Measurements from ENCODE around the gene ZBTB7C.

The ZBTB7C gene

DNA sequence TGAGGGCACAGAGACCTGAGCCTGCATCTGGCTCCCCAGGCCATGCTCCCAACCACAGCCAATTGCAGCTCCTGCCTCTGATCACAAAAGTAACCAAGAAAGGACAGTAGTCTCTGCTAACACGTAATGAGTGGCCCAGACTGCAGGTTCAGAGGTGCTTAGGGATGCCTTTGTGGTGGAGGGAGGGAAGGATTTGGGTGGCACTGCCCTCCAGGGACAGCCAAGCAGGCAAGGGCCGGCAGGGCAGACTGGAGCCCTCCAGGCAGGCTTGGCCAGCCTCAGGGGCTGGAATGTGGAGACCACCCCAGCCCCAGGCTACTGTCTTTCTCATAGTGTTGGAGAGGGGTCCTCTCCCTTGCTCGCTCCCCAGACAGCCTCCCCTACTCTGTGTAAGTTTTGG lies 364.2 kb downstream of the ZBTB7C start:
- DNase-seq: no peak

DNA sequence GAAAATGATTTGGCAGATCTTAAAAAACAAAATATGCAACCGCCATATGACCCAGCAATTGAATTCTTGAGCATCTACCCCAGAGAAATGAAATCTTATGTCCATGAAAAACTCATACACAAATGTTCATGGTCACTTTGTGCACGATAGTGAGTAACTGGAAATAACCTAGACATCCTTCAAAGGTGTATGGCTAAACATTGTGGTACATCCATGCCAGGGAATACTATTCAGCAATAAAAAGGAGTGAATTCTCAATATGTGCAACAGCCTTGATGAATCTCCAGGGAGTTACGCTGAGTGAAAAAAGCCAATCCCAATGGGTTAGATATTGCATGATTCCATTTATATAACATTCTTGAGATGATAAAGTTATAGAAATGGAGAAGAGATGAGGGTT lies 366.0 kb downstream of the ZBTB7C start:
- no peak for DNase-seq

DNA sequence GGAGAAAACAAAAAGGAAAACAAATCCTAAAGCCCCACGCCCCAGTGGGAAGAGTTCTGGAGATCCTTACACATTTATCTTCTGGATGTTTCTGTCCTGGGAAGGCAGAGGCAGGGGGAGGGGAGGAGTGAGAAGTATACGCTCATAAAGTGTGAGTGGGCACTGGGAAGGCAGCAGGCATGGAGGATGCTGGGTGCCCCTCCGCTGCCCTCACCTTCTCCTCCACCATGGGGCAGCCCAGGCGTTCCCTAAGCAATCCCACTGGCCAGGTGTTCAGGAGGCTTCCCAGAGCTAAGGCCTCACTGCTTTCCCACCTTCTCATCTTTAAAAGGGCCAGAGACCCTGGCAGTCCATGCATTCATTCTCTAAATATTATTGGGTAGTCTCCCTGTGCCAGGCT lies 366.8 kb downstream of the ZBTB7C start:
- DNase-seq: no peak

DNA sequence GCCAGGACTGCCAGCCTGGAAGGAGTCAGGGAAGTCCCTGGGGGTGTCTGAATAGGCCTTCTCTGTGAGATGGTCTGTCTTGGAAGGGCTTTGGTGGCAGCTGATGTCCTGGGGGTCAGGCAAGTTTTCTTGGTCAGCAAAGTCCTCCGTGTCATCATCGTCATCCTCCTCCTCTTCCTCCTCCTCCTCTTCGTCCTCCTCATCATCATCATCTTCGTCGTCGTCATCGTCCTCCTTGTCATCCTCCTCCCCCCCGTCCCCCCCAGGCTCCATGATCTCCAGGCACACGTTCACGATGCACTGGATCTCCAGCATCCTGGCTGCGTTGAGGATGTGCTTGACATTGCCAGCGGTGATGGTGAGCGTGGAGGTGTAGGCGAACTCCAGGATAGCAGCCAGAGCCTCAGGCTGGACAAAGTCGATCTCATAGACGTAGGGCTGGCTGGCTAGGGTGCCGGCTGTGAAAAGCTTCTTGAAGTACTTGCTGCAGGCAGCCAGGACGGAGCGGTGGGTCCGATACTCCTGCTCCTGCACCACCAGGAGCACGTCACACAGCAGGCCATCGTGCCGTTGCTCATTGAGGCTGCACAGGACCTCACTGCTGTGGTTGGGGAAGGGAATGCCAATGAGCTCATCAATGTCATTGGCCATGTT lies 368.6 kb downstream of the ZBTB7C start:
- no peak for DNase-seq

DNA sequence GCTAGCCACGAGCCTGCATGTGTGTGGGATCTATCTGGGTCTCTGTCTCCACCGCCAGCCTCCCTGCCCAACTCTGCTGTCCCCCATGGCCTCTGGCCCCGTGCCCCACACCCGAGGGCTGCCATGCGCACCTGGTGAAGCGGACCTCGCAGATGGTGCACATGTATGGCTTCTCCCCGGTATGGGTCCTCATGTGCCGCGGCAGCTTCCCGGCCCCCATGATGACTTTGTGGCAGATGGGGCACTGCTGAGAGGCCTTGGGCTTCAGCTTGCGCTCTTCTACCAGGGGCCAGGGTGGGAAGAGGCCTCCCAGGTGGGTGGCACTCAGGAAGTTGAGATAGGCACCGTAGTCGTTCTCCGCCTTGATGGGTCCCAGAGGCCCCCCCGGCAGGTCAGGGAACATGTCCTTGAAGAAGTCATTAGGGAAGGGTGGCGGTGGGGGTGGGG lies 369.4 kb downstream of the ZBTB7C start:
- no peak for DNase-seq

DNA sequence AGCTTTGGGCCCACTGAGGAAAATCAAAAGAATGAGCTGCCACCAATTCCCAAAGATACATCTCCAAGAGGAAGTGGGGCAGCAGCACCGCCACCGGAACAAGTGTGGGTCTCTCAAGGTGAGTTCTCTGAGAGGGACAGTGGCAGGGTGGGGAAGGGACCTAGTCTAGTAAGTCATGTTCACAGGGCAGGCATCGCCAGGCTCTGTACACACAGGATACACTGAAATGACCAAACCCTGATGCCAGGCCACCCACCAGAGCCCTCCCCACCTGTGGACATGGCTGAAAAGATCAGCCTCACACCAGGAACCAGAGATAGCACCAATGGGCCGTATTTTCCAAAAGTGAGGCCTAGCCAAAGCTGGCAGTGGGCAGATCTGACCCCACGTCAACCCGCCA lies 370.5 kb downstream of the ZBTB7C start:
- no peak for DNase-seq

DNA sequence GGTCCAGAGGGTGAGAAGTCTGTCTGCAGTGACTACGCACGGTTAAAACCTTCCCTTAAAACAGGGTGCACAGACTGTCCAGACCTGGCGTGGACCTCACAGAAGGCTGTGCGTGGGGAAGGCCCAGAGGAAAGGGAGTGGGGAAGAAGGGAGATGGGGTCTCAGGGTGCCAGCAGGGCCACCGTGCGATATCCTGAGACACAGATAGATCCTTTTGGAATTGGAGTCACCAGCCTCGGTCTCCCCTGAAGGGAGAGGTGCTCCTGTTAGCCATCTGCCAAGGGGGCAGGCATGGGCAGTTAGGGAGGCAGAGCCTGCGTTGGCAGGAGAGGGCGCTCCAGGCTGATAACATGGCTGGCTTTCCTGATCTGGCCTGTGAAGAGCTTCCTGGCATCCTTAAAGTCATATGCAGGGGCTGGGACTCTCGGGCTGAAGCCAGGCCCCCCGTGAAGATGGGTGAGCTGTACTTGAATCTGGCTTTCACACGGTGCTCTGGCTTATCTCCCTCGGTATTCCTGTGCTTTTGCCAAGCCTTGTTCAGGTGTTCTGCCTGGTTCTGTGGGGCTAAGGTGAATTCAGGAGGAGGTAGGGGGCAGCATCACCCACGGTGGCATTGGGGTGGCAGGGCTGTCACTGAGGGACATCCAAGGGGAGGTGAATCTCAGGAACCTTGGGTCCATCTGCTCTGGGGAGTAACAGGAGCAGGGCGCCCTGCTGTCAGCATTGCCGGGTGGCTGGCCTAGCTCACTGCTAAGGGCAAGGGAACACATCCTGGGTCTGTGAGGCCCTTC lies 371.5 kb downstream of the ZBTB7C start:
- DNase-seq: no peak

DNA sequence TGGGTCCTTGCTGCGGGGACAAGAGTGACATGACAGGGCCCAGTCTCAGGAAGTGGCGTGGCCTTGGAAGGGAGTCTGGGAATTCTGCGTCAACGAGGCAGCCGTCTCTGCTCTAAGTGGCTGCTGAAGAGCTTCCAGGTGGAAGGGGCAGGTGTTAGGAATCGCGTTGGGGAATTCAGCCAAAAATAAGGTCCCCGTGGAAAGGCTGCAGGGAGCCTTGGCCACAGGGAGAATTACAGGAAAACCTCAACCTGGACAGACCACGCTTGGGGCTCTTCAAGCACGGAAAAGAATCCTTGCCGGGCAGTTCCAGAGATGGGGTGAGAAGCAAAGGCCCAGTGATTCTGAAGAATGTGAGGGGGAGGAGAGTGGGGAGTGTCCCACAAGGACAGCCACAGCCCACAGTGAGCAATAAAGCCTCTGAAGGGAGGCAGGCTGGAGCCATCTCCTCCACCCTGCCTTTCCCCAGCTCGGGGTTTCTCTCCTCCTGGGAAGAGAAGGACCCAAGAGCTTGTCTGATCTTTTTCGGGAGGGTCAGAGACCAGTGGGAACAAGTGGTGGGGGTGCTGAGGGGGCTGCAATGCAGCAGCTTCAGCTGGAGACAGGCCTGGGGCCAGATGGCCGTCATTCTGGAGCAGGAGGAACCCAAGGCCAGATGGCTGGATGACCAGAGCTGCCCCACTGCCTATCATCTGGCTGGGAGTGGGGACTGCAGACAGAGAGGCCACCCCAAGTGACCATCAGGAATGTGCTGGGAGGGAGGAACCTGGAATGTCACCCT lies 372.4 kb downstream of the ZBTB7C start:
- DNase-seq: peak; percentile 5

DNA sequence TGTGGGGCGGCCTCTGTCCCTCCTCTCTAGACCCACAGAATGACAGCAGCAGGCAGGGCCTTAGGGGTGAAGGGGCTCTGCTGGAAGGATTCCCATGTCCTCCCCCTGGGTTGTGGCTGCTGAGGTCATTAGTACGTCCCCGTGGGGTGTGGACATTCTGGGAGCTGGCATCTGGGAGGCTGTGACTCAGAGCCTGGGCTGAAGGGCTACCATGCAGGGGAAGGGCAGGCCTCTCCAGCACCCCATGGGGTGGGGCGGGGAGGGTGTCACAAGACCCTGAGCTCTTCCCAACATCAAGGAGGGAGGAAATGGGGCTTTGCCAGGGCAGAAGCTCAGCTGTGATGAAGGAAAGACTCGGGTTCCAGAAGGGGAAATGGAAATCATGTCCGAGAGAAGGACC lies 373.0 kb downstream of the ZBTB7C start:
- no peak for DNase-seq

DNA sequence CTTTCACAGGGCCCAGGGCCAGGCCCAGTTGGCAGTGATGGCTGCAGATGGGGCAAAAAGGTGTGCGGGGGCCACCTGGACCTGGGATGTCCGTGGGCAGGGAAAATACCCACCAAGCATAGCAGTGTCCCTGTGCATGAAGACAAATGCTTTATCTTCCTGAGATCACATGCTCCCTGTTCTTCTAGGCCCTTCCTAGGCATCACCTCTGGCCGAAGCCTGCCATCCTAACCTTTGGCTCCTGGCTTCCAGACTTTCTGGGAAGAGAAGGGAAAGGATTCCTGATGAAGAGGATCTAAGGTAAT lies 373.7 kb downstream of the ZBTB7C start:
- no peak for DNase-seq

DNA sequence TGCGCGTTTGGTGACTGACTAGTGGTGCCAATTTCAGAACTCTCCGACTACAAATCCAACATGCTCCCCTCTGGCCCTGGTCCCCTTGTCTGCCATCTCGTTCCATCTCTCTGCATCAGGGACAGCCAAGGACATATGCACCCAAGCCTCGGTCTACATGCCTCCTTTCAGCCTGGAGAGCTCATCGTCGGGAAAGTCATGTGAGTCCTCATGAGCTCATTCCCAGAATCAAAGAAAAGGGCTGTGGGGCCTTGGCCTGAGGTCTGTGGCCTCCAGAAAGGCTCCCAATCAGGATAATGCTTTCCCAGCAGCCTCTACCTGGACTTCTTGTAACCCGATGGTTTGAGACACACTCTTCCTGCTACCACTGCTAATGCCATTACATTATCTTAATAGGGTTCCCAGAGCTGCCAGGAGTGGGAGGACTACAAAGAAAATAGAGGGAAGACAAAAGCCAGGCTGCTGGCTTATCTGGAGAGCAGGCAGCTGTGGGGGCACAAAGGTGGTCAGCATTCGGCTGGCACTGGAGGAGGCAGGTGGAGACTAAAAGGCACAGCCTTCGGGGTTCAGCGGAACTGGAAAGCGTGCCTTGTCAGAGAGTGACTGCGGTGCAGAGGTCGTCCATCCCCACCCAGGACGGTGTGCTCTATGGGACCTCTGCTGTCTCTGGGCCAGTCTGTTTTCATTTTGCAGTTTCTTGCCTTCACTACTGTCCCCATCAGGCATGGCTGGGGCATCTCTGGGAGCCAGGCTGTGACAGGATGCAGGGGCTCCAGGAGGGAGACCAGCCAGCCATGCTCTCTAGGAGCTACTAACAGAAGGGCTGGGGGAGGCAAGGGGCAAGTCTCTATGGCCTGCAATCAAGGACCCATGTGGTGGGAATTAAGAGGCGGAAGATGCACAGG lies 374.3 kb downstream of the ZBTB7C start:
- DNase-seq: no peak

DNA sequence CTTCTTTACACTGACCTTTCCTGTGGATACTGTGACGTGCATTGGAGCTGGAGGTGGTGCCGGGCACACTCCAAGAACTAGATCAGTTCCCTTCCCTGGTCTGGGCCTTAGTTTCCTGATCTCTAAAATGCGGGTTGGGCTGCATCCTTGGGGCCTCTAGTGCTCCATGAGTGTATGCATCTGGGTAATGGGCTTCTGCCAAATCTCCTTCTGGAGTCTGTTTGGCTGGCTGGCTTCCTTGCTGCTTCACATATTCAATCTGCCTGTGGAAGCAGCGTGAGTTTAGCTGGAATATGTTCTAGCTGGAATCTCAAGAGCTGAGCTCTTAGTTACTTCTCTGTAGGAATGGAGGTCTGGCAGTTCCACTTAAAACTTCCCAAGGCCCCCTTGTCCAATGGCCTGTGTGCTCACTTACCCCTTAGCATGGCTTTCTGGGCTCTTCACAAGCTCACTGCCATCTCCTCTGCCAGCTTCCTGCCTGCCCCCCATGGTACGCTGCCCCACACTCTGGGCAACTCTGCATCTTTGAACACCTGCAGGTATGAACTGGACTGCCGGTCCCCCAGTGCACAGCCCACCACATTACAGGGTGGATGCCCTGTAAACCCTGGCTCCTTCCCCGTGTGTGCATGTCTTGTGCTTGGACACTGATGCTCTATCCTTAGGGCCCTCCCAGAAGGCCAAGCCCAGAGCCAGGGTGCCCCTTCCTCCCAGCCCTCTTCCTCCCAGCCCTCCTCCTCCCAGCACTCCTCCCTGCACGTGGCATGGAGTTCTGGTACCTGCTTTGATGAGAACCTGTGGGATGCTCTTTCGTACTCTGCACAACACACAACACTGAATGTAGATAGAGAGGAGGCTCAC lies 375.2 kb downstream of the ZBTB7C start:
- no peak for DNase-seq

DNA sequence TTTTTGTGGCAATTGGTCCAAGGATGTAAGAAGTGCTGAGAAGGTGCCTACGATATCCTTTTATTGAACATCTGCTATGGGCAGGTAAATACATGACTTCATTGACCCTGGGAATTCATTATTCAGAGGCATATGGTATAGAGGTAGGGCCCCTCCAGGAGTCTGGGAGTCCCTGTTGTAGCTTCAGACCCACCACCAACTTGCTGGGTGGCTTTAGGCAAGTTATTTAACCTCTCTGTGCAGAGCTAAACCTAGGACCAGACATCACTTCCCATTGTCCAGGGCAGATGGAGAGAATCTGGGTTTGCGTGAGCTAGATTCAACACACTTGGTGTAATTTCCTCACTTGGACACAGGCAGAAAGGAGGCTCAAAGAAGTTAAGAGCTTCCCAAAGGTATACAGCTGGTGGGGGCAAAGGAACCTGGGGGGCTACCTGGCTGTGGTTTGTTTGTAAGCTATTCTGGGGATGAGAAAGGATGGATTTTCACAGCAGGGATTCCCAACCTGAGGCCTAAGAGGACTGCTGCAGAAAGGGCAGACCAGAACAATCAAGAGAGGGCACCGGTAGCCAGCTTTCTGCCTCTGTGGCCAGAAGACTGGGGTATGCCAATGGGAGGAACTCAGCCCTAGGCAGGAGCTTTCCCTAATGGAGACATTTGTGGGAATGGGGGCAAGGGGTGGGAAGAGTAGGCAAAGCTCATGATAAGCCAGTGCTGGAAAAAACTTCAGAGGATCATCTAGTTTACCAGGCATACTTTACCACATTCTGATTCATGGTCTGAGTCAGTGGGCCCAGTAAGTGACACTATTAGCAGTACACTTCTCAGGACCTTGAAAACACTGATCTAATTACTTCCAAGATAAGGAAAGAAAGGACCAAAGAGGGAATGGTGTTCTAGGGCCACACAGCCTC lies 376.1 kb downstream of the ZBTB7C start:
- no peak for DNase-seq

DNA sequence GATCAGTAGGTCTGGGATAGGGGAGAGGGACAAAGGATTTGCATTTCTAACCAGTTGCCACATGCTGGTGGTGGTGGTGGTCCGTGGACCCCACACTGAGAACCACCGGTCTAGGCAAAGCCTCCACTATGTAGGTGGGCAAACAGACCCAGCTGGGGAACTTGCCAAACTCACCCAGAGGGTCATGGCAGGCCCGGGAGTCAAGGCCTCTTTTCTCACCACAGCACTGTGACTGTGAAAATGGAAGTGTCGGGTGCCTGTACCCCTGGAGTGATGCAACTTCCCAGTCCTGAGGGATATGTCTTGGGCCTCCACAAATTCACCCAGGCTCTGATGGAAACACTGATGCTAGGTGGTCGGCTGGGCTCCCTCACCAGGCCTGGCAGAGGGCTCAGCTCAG lies 377.5 kb downstream of the ZBTB7C start:
- no peak for DNase-seq

DNA sequence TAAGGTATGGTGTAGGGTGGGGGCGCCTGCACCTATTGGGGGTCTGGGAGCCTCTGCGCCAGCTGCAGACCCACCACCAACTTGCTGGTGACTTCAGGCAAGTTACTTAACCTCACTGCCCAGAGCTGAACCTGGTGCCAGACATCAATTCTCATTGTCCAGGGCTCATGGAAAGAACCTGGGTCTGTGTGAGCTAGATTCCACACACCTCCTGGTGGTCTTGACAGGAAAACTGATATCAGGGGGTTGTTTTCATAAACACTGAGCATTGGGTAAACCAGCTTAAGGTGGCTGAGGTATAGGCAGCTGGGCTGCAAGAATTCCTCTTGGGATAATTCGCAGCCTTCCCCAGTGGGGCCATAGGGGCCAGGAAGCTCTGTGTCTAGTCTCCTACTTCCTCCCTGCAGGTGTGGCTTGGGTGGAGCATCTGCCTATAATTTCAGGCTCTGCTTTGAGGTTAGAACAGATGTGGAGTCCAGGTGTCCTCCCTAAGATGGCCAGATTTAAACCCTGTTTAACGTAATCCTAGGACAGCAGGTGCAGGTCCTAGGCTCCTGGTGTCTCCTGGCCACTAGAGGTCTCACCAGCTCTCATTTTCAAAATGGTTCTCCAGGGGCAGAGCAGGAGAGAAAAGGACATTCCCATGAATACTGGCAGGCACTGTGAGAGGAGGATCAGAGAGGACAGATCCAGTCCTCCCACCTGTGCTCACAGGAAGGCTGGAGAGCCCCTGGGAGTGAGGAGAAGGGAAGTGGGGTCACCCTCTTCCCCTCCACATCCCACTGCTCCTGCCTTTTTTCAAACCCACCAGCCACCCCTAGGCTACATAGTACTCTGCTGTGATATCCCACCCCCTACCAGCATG lies 378.3 kb downstream of the ZBTB7C start:
- DNase-seq: peak; percentile 60

DNA sequence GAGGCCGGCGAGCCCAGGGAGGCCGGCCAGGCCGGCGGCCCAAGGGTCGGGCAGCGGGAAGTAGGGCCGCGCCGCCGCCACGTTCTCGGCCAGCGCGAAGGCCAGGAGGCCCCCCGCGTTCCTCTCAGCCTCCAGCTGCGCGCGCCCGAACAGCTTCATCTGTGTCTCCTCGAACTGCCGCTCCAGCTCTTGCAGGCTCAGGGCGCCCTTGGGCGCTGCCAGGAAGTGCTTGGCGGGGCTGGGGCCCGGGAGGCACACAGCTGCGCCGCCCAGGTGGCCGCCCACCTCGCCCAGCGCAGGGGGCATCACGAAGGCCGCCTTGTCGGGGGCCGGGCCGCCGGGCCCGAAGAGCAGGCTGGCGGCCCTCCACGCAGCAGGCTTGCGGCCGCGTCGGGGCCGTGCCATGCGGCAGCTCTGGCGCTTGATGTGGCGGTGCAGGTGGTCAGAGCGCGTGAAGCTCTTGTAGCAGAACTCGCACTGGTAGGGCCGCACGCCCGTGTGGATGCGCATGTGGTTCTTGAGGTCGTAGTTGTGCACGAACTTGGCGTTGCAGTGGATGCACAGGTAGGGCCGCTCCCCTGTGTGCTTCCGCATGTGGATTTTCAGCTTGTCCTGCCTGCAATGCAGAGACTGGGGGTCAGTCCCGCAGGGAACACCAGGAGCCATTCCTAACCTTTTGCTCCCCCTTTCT lies 379.7 kb downstream of the ZBTB7C start:
- no peak for DNase-seq

DNA sequence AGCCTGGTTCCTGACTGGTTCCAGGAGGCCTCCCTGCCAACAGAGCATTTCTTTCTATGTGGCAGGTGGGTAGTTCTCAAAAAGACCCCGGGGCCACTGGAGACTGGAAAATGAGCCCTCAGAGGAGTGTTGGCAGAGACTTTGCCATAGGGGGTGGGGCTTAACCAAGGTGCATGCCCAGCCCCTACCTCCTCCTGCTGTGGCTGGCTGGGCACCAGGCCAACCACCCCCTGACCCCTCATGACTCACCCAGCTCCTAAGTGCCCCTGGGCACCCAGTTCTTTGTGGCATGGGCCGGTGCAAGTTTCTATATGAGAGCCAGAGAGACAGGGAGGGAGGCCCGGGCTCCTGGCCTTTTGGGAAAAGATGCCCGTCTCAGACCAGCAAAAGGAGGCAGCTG lies 380.5 kb downstream of the ZBTB7C start:
- no peak for DNase-seq

DNA sequence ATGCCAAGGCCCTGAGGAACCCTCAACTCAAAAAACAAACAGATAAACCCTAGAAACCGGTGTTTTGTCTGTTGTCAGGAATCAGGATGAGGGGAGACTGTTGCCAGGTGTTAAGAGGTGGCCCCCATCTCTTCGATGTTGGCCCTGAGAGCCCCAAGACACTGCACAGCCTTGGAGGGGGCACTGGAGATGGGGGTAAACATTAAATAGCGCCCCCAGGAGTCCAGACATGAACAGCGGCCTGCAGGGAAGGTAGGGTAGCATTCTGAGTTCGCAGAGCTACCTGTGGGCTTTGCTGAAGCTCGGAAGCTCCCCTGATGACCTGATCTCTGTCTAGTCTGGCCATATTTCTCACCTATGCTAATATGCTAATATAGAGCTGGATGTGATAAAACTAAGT lies 381.1 kb downstream of the ZBTB7C start:
- no peak for DNase-seq

DNA sequence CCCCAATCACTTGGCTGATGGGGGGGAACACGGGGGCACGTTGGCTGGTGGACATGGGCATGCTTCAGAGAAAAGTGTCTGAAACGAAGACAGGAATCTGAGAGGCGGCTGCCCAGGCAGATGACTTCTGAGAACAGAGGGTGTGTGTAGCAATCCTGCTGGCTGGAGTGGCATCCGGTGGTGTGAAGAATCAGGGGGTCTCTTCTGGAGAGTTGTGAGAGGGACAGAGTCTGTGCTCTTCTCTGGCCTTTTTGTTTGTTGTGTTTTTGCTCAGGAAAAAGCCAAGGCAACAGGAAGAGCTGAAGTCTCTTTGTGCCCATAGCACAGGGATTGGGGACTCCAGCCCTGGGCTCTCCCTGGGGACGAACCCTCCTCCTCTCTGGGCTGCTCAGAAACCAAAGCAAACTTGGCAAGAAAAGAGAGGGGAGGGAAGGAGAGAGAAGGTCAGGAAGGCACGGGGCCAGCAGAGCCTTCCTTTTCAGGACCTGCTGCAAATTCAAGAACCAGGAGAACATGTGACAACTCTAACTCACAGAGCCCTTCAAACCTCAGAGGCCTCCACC lies 381.7 kb downstream of the ZBTB7C start:
- DNase-seq: no peak
